ENCODE data around the gene CYP2B6. TPM values are rescaled to one million over a fixed set of nuclear protein-coding genes. Genes with fewer than 3 reads are reported as not detected.

The CYP2B6 gene
- total RNA-seq, 2 donors from 2014 or later = not detected

DNA sequence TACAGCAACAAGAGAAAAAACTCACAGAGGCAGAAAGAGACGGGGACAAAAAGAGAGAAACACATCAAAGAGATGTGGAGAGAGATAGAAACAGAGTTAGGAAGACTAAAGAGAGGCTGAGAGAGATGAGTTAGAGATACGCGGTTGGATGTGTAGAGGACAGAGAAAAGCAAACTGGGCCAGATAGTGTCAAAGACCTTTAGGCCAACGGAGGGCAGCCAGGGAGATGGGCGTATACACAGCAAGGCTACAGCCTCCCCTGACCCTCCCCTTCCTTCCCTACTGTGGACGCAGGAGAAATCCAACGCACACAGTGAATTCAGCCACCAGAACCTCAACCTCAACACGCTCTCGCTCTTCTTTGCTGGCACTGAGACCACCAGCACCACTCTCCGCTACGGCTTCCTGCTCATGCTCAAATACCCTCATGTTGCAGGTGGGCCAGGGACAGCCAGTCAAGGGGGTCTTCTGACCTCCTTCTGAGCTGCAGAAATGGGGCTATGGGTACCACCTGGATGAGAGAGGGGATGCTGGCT is 18.7 kb downstream of the CYP2B6 start:
- no peaks in the 10 kb centered on the region for H3K36me3 ChIP-seq
- no peak for ATAC-seq (ENCODE audit: insufficient number of reproducible peaks, low FRiP score, low read depth)
- TF ChIP-seq, protein P1, sequence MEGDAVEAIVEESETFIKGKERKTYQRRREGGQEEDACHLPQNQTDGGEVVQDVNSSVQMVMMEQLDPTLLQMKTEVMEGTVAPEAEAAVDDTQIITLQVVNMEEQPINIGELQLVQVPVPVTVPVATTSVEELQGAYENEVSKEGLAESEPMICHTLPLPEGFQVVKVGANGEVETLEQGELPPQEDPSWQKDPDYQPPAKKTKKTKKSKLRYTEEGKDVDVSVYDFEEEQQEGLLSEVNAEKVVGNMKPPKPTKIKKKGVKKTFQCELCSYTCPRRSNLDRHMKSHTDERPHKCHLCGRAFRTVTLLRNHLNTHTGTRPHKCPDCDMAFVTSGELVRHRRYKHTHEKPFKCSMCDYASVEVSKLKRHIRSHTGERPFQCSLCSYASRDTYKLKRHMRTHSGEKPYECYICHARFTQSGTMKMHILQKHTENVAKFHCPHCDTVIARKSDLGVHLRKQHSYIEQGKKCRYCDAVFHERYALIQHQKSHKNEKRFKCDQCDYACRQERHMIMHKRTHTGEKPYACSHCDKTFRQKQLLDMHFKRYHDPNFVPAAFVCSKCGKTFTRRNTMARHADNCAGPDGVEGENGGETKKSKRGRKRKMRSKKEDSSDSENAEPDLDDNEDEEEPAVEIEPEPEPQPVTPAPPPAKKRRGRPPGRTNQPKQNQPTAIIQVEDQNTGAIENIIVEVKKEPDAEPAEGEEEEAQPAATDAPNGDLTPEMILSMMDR (IDR thresholded peaks at IDR 0.05) = no peak

DNA sequence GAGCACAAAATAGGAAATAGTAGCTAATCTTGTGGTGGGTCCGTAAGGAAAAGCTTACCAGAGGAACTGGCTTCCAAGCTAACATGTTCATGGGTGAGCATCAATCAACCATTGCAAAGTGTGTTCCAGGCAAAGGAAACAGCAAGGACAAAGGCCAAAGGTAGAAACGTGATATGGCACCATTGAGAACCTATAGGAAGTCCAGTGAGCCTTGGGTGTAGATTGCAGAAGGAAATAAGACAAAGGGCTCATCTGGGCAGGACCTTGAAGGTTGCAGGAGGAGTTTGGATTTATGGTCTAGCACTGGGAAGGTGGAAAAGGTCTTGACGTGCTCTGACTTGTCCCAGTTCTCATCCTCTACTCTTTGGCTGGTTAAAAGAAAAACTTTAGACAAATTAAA is 22.3 kb downstream of the CYP2B6 start:
- H3K4me3 ChIP-seq = no peak overlapping the region
- H3K9me3 ChIP-seq = no peaks in the 10 kb centered on the region
- no peak for DNase-seq (ENCODE audit: low spot score)
- H3K4me1 ChIP-seq (ENCODE audit: control insufficient read depth in 1 of 2, low read depth in 2 of 2) = no peaks in the 10 kb centered on the region
- H3K27me3 ChIP-seq (replicated peaks; ENCODE audit: insufficient read depth) = no peaks in the 10 kb centered on the region
- TF ChIP-seq, protein P1 (IDR thresholded peaks at IDR 0.05) = no peak
- no peaks in the 10 kb centered on the region for H3K36me3 ChIP-seq
- no peak overlapping the region for H3K27ac ChIP-seq
- no peak for ATAC-seq (ENCODE audit: insufficient number of reproducible peaks, low FRiP score, low read depth)

More for the DNA sequence above, 18.7 kb downstream of the CYP2B6 start:
- DNase-seq (ENCODE audit: low spot score) = no peak
- no peaks in the 10 kb centered on the region for H3K4me1 ChIP-seq (ENCODE audit: control insufficient read depth in 1 of 2, low read depth in 2 of 2)
- H3K9me3 ChIP-seq = no peaks in the 10 kb centered on the region
- H3K4me3 ChIP-seq = no peak overlapping the region
- no peaks in the 10 kb centered on the region for H3K27me3 ChIP-seq (replicated peaks; ENCODE audit: insufficient read depth)
- no peak overlapping the region for H3K27ac ChIP-seq

DNA sequence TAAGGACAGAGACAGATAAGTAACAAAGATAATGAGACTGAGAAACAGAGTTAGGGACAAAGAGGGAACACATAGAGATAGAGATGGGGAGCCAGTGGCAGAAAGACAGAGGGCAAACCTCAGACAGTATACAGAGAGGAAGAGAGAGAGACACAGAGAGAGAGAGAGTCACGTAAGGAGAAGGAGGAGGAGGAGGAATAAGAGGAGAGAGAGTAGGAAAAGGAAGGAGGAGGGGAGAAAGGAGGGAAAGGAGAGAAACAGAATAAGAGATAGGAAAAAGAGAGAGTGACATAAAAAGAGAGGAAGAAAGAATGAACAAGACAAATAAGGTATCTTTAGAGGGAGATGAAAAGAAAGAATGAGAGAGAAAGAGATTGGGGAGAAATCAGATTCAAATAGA is 23.6 kb downstream of the CYP2B6 start:
- no peak overlapping the region for H3K4me3 ChIP-seq
- H3K27me3 ChIP-seq (replicated peaks; ENCODE audit: insufficient read depth) = no peaks in the 10 kb centered on the region
- H3K36me3 ChIP-seq = no peaks in the 10 kb centered on the region
- no peak overlapping the region for H3K27ac ChIP-seq
- H3K9me3 ChIP-seq = no peaks in the 10 kb centered on the region
- DNase-seq (ENCODE audit: low spot score) (no peak), ATAC-seq (ENCODE audit: insufficient number of reproducible peaks, low FRiP score, low read depth) (no peak)
- TF ChIP-seq, protein P1 (IDR thresholded peaks at IDR 0.05) = no peak
- H3K4me1 ChIP-seq (ENCODE audit: control insufficient read depth in 1 of 2, low read depth in 2 of 2) = no peaks in the 10 kb centered on the region

DNA sequence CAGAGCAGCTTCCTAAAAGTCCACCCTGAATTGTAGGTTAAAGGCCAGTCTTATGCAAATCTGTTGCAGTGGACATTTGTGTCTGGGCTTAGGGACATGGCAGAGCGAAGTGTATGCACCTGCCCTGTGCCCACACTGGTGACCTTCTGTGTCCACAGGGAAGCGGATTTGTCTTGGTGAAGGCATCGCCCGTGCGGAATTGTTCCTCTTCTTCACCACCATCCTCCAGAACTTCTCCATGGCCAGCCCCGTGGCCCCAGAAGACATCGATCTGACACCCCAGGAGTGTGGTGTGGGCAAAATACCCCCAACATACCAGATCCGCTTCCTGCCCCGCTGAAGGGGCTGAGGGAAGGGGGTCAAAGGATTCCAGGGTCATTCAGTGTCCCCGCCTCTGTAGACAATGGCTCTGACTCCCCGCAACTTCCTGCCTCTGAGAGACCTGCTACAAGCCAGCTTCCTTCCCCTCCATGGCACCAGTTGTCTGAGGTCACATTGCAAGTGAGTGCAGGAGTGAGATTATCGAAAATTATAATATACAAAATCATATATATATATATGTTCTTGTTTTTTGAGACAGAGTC is 25.5 kb downstream of the CYP2B6 start:
- Histone ChIP-seq H3K27ac (no peak overlapping the region), H3K36me3 (no peaks in the 10 kb centered on the region), H3K4me1 (ENCODE audit: control insufficient read depth in 1 of 2, low read depth in 2 of 2) (no peaks in the 10 kb centered on the region), H3K27me3 (replicated peaks; ENCODE audit: insufficient read depth) (no peaks in the 10 kb centered on the region), H3K9me3 (no peaks in the 10 kb centered on the region), H3K4me3 (no peak overlapping the region)
- DNase-seq (ENCODE audit: low spot score) (no peak), ATAC-seq (ENCODE audit: insufficient number of reproducible peaks, low FRiP score, low read depth) (no peak)
- TF ChIP-seq, protein P1 (IDR thresholded peaks at IDR 0.05) = no peak

DNA sequence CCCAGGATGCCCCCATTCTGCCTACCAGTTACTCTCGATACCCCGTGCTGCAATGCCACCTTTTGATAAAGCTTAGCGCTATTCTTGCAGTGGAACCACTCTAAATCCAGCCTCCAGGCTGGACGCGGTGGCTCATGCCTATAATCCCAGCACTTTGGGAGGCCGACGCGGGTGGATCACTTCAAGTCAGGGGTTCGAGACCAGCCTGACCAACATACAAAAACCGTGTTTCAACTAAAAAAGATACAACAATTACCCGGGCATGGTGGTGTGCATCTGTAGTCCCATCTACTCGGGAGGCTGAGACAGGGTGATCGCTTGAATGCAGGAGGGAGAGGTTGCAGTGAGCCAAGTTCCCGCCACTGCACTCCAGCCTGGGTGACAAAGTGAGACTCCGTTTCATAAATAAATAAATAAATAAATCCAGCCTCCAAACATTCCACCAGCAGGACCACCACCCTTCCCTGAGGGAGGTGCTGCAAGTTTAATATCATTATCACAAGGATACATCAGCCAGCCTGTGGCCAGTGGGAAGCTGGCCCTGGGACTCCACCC is 27.7 kb downstream of the CYP2B6 start:
- TF ChIP-seq, protein P1 (IDR thresholded peaks at IDR 0.05) = no peak
- H3K27ac ChIP-seq = no peak overlapping the region
- DNase-seq (ENCODE audit: low spot score) = no peak

More for the DNA sequence above, 27.7 kb downstream of the CYP2B6 start:
- Histone ChIP-seq H3K4me3 (no peak overlapping the region), H3K9me3 (no peaks in the 10 kb centered on the region), H3K4me1 (ENCODE audit: control insufficient read depth in 1 of 2, low read depth in 2 of 2) (no peaks in the 10 kb centered on the region), H3K27me3 (replicated peaks; ENCODE audit: insufficient read depth) (no peaks in the 10 kb centered on the region), H3K36me3 (no peaks in the 10 kb centered on the region)
- ATAC-seq (ENCODE audit: insufficient number of reproducible peaks, low FRiP score, low read depth) = no peak

Measured in thoracic aorta (tissue), 2 donors.